ENCODE measurements around the gene ADAR. TPM values are rescaled to one million over a fixed set of nuclear protein-coding genes. Genes with fewer than 3 reads are reported as not detected.

Gene ADAR
- total and polyA plus RNA-seq, 2 of the 8 experiments (the other 6 are each of a cell fraction or from before 2014, with no cell fraction given) = 125 to 242 TPM

- TF ChIP-seq, protein P1, sequence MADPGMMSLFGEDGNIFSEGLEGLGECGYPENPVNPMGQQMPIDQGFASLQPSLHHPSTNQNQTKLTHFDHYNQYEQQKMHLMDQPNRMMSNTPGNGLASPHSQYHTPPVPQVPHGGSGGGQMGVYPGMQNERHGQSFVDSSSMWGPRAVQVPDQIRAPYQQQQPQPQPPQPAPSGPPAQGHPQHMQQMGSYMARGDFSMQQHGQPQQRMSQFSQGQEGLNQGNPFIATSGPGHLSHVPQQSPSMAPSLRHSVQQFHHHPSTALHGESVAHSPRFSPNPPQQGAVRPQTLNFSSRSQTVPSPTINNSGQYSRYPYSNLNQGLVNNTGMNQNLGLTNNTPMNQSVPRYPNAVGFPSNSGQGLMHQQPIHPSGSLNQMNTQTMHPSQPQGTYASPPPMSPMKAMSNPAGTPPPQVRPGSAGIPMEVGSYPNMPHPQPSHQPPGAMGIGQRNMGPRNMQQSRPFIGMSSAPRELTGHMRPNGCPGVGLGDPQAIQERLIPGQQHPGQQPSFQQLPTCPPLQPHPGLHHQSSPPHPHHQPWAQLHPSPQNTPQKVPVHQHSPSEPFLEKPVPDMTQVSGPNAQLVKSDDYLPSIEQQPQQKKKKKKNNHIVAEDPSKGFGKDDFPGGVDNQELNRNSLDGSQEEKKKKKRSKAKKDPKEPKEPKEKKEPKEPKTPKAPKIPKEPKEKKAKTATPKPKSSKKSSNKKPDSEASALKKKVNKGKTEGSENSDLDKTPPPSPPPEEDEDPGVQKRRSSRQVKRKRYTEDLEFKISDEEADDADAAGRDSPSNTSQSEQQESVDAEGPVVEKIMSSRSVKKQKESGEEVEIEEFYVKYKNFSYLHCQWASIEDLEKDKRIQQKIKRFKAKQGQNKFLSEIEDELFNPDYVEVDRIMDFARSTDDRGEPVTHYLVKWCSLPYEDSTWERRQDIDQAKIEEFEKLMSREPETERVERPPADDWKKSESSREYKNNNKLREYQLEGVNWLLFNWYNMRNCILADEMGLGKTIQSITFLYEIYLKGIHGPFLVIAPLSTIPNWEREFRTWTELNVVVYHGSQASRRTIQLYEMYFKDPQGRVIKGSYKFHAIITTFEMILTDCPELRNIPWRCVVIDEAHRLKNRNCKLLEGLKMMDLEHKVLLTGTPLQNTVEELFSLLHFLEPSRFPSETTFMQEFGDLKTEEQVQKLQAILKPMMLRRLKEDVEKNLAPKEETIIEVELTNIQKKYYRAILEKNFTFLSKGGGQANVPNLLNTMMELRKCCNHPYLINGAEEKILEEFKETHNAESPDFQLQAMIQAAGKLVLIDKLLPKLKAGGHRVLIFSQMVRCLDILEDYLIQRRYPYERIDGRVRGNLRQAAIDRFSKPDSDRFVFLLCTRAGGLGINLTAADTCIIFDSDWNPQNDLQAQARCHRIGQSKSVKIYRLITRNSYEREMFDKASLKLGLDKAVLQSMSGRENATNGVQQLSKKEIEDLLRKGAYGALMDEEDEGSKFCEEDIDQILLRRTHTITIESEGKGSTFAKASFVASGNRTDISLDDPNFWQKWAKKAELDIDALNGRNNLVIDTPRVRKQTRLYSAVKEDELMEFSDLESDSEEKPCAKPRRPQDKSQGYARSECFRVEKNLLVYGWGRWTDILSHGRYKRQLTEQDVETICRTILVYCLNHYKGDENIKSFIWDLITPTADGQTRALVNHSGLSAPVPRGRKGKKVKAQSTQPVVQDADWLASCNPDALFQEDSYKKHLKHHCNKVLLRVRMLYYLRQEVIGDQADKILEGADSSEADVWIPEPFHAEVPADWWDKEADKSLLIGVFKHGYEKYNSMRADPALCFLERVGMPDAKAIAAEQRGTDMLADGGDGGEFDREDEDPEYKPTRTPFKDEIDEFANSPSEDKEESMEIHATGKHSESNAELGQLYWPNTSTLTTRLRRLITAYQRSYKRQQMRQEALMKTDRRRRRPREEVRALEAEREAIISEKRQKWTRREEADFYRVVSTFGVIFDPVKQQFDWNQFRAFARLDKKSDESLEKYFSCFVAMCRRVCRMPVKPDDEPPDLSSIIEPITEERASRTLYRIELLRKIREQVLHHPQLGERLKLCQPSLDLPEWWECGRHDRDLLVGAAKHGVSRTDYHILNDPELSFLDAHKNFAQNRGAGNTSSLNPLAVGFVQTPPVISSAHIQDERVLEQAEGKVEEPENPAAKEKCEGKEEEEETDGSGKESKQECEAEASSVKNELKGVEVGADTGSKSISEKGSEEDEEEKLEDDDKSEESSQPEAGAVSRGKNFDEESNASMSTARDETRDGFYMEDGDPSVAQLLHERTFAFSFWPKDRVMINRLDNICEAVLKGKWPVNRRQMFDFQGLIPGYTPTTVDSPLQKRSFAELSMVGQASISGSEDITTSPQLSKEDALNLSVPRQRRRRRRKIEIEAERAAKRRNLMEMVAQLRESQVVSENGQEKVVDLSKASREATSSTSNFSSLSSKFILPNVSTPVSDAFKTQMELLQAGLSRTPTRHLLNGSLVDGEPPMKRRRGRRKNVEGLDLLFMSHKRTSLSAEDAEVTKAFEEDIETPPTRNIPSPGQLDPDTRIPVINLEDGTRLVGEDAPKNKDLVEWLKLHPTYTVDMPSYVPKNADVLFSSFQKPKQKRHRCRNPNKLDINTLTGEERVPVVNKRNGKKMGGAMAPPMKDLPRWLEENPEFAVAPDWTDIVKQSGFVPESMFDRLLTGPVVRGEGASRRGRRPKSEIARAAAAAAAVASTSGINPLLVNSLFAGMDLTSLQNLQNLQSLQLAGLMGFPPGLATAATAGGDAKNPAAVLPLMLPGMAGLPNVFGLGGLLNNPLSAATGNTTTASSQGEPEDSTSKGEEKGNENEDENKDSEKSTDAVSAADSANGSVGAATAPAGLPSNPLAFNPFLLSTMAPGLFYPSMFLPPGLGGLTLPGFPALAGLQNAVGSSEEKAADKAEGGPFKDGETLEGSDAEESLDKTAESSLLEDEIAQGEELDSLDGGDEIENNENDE (IDR thresholded peaks at IDR 0.05; ENCODE audit: insufficient replicate concordance, low read length) = no peak
- TF ChIP-seq EP300 (IDR thresholded peaks at IDR 0.05; ENCODE audit: borderline replicate concordance in 1 of 2, low read depth in 2 of 2, low read length in 2 of 2) = no peak
Observed at GRCh38 chr1:154623358-154623757, 15.4 kb upstream of the ADAR start (continued).
